ENCODE results near the gene MRPS2. TPM values are rescaled to one million over a fixed set of nuclear protein-coding genes. Genes with fewer than 3 reads are reported as not detected.

The MRPS2 gene
- total and polyA plus RNA-seq, 9 of the 15 experiments (the other 6 are each of a cell fraction or from before 2014, with no cell fraction given), result 8.0 to 167 (median 81.3) TPM

DNA sequence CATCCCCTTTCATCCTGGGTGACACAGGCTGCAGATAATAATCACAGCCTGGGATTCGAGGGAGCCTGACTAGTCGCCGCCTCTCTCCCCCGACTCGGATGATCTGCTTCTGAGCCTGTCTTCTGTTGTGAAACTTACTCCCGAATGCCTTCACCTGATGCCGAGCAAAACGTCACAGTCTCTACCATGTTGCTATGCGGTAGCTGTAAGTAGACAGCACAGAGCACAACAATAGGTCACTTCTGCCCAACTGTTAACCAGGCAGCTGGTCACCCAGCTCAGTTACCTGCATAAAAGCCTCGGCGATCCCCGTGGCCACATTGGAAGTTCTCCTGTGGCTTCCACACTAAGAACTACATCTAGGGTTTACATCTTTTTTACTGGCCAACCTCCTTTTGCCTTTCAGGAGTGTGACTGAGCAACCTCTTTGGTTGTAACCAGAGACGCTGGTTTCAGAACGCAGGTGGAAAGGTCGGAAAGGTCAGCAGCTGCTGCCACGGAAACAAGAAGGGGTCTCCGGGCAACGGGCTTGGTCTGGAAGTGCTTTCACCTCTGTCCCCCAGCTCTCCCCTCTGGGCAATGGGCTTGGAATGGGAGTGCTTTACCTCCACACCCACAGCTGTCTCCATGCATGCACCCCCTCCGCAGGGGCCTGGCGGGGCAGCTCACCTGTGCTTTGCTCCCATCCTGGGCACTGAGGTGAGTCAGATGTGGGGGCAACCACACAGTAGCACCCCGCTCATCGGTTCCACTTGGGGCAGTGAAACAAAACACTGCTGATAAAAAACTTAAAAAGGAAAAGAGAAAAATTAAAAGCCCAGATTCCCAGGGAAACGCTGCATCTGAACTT lies 28.5 kb upstream of the MRPS2 start (continued):
- TF ChIP-seq RERE (CRISPR knock-in tag; IDR thresholded peaks at IDR 0.05; ENCODE audit: borderline replicate concordance), result no peak
- TF ChIP-seq RNF219 (CRISPR knock-in tag; IDR thresholded peaks at IDR 0.05), result no peak
- peak; percentile 95 for TF ChIP-seq HMBOX1 (IDR thresholded peaks at IDR 0.05)
- TF ChIP-seq CEBPG (CRISPR knock-in tag; IDR thresholded peaks at IDR 0.05), result no peak
- peak in 1 of 2 experiments; percentile 30; a peak in 1 of 4 replicates for TF ChIP-seq CEBPG (tag; conservative IDR thresholded peaks at IDR 0.05 in 1 of 2, IDR thresholded peaks at IDR 0.05 in 1 of 2)
- no peak for TF ChIP-seq TEAD1 (CRISPR knock-in tag; IDR thresholded peaks at IDR 0.05)
- TF ChIP-seq KDM5B (IDR thresholded peaks at IDR 0.05; ENCODE audit: insufficient replicate concordance, low read depth, low read length), result peak; percentile 22
- no peak for TF ChIP-seq ZBTB9 (CRISPR knock-in tag; IDR thresholded peaks at IDR 0.05)
- TF ChIP-seq DPF2 (IDR thresholded peaks at IDR 0.05), result peak; percentile 10; the same call in 1 of the 2 replicates
- no peak for TF ChIP-seq E2F4 (CRISPR knock-in tag; IDR thresholded peaks at IDR 0.05; ENCODE audit: low read depth)
- TF ChIP-seq NR3C1 (CRISPR knock-in tag; IDR thresholded peaks at IDR 0.05), result no peak
